ENCODE data around the gene TBCD.

TBCD gene

DNA sequence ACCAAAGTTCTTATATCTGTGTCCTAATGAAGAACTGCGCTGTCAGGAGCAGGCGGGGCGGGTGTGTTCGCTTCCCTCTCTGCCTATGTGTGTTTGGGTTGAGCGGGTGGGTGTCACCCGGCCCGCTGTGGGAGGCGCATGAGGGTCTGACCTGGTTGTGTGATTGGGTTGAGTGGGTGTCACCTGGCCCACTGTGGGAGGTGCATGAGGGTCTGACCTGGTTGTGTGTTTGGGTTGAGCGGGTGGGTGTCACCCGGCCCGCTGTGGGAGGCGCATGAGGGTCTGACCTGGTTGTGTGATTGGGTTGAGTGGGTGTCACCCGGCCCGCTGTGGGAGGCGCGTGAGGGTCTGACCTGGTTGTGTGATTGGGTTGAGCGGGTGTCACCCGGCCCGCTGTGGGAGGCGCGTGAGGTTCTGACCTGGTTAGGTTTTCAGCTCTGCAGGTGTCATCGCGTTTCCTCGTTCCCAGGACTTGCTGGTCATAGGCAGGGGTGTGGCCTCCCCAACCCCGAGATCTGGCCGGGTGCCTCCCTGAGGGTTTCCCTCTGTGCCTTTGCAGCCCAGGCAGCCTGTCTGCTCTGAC is 157.5 kb downstream of the TBCD start:
- DNase-seq = no peak

DNA sequence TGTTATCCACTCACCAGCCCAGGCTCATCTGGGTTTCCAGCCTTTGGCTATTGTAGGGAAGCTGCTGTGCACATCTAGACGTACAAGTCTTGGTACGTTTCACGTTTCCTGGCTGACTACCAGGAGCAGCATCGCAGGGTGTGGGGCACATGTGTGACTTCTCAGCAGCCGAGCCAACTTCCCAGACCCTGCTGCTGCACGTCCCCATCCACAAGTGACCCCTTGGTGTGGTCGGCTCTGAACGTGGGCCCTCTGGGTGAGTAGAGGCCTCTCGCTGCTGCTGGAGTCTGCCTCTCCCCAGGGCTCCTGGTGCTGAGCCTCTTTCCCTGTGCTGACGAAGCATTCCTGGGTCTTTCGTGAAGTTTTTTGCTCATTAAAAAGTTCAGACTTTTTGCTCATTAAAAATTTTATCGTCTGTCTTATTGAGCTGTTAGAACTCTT is 158.2 kb downstream of the TBCD start:
- DNase-seq = no peak

DNA sequence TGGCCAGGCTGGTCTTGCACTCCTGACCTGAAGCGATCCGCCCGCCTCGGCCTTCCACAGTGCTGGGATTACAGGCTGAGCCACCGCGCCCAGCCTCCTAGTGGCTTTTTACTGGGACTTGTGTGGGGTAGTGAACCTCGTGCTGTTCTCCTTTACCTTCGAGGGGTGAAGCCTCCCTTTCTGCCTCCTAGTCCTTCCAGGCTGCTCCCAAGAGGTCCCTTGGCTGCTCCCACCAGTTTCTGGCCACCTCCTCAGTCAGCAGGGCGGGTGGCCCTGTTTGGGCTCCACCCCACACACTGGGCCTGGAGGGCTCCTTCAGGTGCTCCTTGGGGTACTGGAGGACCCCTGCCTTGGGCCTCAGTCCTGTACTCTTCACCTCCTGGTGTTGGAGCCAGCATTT is 158.9 kb downstream of the TBCD start:
- DNase-seq = no peak

DNA sequence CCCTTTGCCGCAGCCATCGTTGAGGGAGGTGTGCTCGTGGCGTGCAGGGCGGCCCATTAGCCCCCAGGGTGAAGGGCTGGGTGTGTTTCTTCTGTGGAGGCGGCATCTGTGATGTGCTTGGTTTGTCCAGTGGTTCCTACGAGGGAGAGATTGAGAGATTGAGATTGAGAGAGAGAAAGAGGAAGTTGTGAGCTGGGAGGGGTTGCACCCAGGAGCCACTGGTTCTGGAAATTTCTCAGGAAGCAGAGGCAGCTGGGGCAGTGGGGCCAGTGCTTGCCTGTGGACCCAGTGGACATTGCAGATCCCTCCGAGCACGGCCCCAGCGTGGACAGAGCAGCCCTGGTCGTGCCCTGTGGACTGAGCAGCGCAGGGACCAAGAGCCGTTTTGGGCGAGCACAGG is 160.0 kb downstream of the TBCD start:
- no peak for DNase-seq

DNA sequence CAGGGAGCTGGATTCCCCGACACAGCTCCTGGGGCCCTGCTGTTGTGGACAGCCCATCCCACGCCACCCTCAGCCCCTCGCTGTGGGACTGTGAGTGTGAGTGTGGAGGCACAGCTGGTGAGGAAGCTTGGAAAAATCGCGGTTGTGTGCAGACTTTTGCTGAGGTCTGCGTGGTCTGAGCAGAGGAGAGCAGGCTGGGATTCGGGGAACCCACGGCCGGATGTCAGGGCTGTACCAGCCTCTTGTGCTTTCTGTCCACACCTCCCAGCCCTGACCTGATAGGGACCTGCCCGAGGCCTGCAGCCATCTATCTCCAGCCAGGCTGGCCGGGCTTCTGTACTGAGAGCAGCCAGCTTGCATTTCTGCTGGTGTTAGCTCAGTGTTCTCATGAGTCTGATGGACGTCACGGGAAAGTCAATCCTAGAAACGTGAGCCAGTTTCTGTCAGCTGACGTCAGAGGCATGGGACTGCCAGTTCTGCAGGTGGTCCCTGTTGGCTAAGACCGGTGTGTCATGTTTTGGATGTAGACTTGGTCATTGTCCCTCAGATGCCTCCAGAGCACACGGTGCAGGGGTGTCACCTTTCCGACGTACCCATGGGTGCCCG is 160.7 kb downstream of the TBCD start:
- DNase-seq = no peak

DNA sequence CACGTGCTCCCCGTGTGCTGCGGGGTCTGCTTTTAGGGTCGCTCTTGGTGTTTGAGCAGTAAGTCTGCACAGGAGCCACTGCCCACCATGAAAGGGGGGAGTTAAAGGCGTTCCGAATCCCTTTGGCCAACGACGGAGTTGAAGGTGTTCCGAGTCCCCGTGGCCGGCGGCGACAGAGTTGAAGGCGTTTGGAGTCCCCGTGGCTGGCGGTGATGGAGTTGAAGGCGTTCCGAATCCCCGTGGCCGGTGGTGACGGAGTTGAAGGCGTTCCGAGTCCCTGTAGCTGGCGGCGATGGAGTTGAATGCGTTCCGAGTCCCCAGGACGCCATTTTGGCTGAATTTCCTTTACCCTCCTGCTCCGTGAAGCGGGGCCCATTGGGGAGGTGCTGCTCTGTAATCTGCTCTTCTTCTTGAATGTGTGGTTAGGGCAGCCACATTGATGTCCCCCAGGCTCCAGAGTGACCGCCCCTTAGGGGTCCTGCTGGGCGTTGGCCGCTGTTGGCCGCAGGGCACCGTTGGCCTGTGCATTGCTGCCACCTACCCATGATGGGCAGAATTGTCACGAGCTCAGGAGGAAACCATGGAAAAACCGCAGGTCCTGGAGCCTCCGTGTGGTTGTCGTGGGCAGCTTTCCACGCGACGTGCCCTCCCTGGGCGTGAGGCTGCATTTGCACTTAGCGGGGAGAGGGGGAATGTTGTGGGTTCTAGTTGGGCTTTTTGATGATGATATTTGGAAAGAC is 161.6 kb downstream of the TBCD start:
- no peak for DNase-seq

DNA sequence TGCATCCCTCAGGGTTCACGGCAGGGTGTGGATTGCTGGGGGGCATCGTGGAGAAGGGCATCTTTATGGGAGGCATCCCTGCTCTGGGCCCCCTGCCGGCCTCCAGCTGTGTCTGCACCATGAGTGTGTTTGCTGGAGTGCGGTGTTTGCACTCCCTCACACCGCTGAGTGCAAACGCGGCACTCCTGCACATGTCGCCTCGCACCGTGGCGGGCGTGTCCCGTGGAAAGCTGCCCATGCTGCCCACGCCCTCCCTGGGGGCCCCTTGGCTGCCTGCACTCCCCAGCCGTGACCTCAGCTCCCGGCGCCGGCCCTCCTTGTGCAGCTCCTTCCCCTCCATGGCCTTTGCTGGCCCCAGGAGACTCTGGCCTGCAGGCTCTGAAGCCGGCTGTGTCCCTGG is 162.5 kb downstream of the TBCD start:
- DNase-seq = no peak

DNA sequence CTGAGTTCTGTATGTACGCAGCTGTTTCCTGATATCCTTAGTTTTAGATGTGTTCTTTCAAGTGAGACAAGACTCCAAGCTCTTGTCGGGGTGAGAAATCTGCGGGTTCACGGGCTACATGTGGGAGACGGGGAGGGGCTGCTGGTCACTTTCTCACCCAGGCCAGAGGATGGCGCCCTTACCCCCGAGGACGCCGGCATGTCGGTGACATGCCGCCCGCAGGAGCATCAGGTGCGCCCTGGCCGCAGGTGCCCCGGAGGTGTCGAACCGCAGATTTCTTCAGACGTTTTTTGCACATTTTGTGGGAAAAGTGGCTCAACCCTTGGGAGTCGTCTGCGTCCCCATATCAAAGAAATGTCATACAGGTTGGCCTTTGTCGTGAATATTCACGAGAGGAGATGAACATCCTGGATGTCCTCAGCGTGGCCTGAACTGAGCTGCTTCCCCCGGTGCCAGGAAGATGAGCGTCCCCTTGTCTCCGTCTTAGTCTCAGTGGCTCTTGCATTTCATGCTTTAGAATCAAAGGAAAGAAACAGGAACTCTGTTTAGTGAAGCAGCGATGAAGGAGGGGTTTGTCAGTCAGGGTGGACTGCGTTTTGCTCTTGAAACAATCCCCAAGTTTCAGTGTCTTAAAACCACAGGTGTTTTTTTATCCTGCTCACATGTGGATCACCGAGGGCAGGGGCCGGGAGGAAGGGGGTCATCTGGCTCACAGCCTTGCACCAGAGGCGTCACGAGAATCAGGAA is 163.3 kb downstream of the TBCD start:
- no peak for DNase-seq

DNA sequence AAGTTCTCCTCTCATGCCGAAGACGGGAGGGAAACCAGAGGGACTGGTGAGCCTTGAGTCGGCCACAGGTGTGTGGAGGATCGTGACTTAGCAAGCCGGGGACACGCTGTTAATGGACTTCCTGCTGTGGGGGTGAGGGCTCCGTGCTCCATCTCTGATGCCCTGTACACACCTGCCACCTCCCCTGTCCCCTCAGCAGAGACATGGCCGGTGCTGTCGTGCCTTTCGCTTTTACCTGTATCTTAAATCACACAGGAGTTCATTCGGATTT is 163.8 kb downstream of the TBCD start:
- no peak for DNase-seq

DNA sequence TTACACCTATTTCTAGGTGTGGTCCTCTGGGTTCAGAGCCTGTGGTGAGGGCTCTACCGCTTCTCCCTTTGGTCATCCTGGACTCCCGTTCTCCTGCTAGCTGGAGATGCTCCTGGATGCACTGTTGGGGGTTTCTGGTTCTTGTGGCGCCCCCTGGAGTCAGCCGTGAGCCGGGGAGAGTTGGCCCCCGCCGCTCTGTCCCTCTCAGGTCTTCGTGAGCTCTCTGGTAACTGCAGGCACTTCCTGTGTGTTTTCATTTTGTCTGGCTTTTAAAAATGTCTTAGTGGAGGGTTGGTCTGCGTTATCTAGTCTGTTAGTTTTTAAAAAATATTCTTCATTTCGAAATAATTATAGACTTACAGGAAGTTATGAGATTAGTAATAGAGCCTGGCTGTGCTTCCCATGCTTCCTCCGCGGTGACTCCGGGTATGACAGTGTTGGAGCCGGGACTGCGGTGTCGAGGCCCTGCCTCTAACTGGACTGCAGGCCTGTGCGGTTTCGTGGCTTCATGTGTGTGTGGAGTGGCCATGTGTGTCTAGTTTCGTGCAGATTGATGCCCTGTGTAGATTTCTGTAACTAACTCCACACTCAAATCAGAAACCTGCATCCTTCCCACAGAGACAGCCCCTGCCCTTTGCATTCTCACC is 166.0 kb downstream of the TBCD start:
- DNase-seq = peak; percentile 36

DNA sequence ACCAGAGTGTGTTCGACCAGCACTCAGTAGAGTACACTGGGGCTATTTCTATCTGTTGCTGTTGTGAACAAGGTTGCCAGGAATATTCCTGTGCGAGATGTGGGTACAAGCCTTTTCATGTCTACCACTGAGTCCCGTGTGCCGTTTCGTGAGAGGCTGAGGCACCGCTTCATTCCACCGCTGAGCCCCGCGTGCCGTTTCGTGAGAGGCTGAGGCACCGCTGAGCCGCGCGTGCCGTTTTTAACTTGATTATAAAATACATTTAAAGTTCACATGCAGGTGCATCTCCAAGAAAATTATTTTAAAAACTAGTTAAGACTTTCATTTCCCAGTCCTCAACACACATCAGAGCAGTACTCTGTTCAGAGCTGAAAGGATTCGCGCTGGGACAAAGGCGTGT is 166.6 kb downstream of the TBCD start:
- no peak for DNase-seq

DNA sequence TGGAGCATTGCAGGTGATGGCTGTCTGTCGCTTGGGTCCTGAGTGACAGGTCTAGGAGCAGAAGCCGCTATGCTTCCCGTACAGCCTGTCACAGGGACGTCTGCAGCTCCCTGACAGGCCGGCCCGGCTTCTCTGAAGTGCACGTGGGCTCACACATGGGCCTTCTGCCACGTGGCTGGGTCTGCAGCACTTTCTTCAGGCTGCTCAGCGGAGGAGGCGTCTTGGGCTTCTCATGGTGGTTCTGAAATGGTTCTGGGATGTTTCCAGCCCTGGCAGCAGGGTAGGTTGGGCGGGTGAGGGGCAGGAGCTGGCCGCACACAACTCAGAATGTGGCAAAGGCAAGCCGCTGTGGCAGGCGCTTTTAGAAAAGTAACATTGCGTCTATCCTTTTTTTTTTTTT is 168.3 kb downstream of the TBCD start:
- no peak for DNase-seq

DNA sequence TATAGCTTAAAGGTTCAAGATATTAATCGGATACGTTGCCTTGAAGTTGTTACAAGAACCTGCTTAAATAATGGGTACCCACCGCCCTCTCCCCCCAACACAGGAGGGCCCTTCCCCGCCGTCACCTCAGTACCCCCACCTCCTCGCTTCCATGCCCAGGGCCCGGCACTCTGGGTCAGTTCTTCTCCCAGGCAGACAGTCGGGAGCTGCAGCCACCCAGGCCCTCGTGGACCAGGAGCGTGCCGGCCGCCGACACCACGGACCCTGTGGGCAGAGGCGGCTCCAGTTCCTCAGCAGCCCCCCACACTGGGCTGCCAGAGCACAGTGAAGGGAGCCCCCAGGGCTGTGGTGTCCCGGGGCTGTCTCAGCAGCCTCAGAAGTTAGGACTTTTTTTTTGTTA is 168.8 kb downstream of the TBCD start:
- no peak for DNase-seq

DNA sequence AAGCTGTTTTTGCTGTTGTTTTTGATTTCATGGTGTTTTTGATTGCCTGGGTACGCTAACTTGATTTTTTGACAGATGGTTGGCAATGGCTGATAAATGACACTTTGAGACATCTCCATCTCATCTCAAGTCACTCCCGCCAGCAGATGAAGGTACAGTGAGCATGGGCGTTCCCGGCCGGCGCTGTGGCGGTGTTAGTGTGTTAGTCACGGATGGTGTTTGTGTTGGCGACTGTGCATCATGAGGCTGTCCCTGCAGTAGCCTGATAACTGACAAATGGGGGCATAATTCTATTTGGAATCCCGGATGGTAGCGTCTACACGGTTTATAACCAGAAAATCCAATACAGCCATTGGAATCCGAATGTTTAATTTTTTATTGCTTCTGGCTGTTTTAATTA is 169.6 kb downstream of the TBCD start:
- no peak for DNase-seq

DNA sequence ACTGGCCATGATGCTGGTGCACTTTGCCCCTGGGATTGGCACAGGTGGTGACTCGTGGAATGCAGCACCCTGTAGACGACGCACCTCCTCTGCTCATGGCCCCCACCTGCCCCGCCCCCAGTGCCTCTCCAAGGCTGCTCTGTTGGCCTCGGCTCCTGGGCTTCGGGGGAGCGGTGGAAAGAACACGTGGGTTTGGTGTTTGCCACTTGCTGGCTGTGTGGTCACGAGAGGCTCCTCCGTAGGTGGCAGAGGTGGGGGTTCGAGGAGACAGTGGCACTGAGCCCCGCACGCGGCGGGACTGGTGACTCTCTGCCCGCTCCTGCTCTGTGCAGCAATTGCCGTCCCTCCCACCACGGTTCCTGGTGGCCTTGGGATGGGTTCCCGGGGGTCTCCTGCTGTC is 170.8 kb downstream of the TBCD start:
- DNase-seq = no peak

DNA sequence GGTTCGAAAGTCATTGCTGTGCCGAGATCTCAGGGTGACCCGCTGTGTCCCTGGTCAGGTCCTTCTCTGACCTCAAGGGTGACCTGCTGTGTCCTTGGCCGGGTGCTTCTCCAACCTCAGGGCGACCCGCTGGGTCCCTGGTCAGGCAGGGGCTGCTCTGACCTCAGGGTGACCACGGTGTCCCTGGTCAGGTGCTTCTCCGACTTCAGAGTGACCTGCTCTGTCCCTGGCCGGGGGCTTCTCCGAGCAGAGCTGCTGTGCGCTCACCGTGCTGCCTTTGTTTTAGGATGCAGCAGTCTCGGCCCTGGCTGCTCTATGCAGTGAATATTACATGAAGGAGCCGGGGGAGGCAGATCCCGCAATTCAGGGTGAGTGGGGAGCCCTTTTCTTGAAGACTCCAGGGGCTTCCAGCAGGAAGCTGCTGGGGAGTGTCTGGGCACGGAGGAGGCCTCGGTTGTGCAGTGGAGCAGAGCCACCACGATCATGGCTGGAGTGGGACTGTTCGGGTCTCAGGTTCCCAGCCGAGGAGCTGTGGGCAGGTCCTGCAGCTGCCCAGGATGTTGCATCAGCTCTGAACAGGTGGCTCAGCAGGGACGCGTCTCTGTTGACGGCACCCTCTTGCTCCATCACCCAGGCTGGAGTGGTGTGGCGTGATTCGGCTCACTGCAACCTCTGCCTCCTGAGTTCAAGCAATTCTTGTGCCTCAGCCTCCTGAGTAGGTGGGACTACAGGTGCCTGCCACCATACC is 171.7 kb downstream of the TBCD start:
- DNase-seq = no peak

DNA sequence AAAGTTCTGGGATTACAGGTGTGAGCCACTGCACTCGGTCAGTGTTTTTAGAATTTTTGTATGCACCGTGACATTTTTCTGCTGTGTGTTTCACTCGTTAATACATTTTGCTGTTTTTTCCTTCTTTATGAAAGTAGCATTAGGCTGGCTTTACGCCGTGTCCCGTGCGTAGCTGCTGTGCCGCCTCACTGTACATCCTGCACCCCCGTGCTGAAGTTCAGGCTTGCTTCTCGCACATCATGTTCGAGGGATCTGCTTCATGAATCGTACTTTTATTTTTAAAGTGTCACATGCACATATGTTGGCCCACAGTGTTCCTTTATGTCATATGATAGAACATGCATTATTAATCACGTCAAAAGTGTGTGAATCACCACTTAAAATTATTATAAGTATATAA is 172.3 kb downstream of the TBCD start:
- DNase-seq = no peak

DNA sequence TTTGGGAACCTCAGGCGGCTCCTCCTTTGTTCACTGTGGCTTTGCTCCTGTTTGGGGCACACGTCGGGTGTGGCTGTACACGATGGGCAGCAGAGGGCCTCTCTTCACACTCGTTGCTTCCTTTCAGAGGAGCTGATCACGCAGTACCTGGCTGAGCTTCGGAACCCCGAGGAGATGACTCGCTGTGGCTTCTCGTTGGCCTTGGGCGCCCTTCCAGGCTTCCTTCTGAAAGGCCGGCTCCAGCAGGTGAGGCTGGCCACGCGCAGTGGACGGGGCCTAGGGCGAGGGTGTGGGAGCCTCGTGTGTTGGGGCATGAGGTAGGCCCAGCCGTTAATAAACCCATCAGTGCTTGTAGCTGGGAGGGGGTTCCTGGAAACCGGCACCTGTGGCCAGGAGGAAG is 172.9 kb downstream of the TBCD start:
- DNase-seq = no peak

DNA sequence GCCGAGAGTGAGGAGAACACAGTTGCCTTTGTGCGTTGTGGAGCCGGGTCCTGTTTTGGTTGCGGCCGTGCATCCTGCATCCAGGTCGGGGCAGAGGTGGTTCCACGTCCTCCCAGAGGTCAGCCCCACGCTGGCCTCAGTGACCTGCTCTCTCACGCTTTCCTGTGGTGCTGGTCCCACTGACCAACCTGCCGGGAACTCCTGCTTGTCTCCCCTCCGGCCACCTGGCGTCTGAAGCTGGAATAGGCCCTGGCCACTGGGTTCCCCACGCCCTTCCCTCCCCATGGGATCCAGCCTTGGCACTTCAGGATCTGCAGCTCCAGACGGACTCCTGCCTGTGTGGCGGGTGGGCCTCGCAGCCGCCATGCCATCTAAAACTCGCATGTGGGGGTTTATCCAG is 173.5 kb downstream of the TBCD start:
- DNase-seq = no peak

DNA sequence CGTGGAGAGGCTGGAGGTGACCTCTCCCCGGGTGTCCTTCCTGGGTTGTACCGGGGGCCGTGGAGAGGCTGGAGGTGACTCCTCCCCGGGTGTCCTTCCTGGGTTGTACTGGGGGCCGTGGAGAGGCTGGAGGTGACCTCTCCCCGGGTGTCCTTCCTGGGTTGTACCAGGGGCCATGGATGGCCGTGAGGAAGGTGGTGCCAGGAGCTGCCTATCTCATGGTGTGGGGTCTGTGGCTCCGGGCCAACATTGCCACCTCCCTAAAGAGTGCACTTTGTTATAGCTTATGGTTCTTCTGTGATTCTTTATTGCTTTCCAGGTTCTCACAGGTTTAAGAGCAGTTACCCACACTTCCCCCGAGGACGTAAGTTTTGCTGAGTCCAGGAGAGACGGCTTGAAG is 174.2 kb downstream of the TBCD start:
- no peak for DNase-seq

DNA sequence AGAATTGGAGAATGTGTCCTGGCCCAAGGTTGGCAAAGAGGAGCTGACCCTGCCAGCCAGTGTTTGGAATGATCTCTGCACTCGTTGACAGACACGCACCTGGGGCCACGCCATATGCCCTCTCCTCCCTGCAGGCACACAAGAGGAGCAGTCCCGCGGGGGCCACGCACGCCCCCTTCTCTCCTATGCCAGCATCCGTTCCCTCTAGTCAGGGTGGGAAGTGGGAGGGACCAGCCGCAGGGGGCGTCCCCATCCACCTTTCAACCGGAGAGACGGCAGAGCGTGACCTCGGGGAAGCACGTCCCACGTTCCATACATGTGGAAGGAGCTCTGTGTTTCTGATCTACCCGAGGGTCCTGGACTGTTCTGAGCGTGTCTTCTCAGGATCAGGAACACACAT is 174.9 kb downstream of the TBCD start:
- no peak for DNase-seq

DNA sequence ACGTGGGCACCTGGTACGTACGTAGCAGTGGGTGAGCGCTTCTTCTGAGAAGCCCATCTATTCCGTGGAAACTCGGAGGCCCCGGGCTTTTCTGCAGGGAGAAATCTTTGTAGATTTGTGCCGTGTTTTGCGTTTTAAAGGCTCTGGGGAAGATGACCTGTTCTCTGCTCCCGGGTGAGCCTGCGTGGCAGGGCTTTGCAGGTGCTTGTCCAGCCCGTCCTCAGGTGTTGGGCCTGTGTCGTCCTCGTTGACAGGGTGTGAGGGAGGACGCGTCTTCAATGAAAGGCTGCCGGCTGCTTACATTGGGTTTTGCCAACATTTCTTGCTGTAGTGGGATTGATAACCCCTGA is 175.4 kb downstream of the TBCD start:
- no peak for DNase-seq

Measured in stimulated activated CD4-positive, alpha-beta T cell treated with anti-CD3 and anti-CD28 coated beads, Interleukin-4, amount 100 ng/mL, for 1 hour (primary cell).